Activated naive CD4-positive, alpha-beta T cell treated with anti-CD3 and anti-CD28 coated beads, Interleukin-2, amount 50 U/mL, for 24 hours (primary cell): ENCODE data around the gene AGBL4.
"Not testable (repeated sequence)": the region's sequence is repeated elsewhere in the genome, so short reads cannot be mapped to it uniquely, and the experiment has no call there.

Source experiments
- H3K27ac Mint-ChIP-seq: one replicate; pipeline ENCODE4 v1.8.0; 2021; ENCODE audit warnings: mild to moderate bottlenecking, mixed read lengths
- H3K27me3 Mint-ChIP-seq: one replicate; pipeline ENCODE4 v1.8.0; 2021; ENCODE audit warnings: mixed read lengths
- H3K36me3 Mint-ChIP-seq: one replicate; pipeline ENCODE4 v1.8.0; 2021; ENCODE audit warnings: mixed read lengths
- H3K4me1 Mint-ChIP-seq: one replicate; pipeline ENCODE4 v1.8.0; 2021; ENCODE audit warnings: mixed read lengths
- H3K4me3 Mint-ChIP-seq: one replicate; pipeline ENCODE4 v1.8.0; 2021; ENCODE audit warnings: mild to moderate bottlenecking, mixed read lengths
- H3K9me3 Mint-ChIP-seq: one replicate; pipeline ENCODE4 v1.8.0; 2021; ENCODE audit warnings: mixed read lengths

Gene AGBL4

GRCh38 chr1:50023292-50024159, at the start of gene AGBL4:
TSS of gene AGBL4 (minus strand) at chr1:50023954.
- Mint-ChIP-seq H3K27ac (no peak within 1 kb of the TSS), H3K27me3 (peaks cover 15% of the 10 kb centered on the region), H3K36me3 (no peaks in the 10 kb centered on the region), H3K4me1 (no peaks in the 10 kb centered on the region), H3K9me3 (no peaks in the 10 kb centered on the region), H3K4me3 (no peak within 1 kb of the TSS)

GRCh38 chr1:50066806-50067205, 43.1 kb upstream of the AGBL4 start:
- no peaks in the 10 kb centered on the region for H3K36me3 Mint-ChIP-seq
- H3K4me3 Mint-ChIP-seq: no peak overlapping the region
- H3K27ac Mint-ChIP-seq: no peak overlapping the region
- H3K9me3 Mint-ChIP-seq: peaks cover 4% of the 10 kb centered on the region
- no peaks in the 10 kb centered on the region for H3K27me3 Mint-ChIP-seq
- H3K4me1 Mint-ChIP-seq: no peaks in the 10 kb centered on the region

GRCh38 chr1:50060279-50060678, 36.5 kb upstream of the AGBL4 start:
- Mint-ChIP-seq H3K4me1 (no peaks in the 10 kb centered on the region), H3K36me3 (no peaks in the 10 kb centered on the region), H3K27ac (no peak overlapping the region), H3K9me3 (peaks cover 5% of the 10 kb centered on the region), H3K27me3 (peaks cover 2% of the 10 kb centered on the region), H3K4me3 (no peak overlapping the region)

DNA sequence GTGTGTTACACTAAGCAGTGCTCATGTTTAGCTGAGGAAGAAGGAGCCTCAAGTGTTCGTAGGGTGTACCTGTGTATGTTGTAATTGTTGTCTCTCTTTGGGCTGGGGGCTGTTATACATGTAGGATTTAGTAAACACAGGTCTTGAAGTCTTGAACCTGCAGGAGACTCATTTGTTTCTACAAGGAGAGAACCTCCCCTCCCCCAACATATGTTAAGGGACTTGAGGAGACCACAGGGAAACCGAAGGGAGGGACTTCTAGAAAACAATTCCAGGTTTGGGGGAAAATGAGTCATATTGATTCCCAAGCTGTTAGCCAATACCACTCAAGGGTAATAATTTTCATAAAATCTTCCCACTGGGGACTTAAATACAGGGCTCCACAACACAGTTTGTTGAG, 25.0 kb upstream of the AGBL4 start:
- Mint-ChIP-seq H3K27me3 (peaks cover 19% of the 10 kb centered on the region), H3K4me3 (no peak overlapping the region), H3K36me3 (no peaks in the 10 kb centered on the region), H3K9me3 (no peaks in the 10 kb centered on the region), H3K27ac (no peak overlapping the region), H3K4me1 (no peaks in the 10 kb centered on the region)

GRCh38 chr1:50047916-50048694, 24.4 kb upstream of the AGBL4 start:
- Mint-ChIP-seq H3K9me3 (no peaks in the 10 kb centered on the region), H3K36me3 (no peaks in the 10 kb centered on the region), H3K27ac (no peak overlapping the region), H3K4me3 (no peak overlapping the region), H3K27me3 (peaks cover 21% of the 10 kb centered on the region), H3K4me1 (no peaks in the 10 kb centered on the region)

DNA sequence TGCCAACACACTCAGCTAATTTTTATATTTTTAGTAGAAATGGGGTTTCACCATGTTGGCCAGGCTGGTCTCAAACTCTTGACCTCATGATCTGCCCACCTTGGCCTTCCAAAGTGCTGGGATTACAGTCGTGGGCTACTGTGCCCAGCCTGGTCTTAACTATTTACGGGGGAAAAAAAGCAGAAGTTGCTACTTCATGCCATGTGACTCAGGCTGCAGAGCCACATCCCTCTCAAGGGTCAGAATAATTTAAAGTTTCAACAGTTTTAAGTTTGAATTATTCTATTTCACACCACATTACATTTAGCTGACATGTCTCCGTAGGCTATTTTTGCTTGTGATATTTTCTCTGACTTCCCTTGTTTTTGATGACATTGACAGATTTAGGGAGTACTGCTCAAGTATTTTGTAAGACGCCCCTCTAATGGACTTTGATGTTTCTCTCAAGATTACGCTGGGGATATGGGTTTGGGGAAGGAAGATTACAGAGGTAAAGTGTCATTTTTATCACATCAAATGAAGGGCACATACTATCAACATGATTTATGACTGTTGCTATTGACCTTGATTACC, 14.6 kb upstream of the AGBL4 start:
- no peak overlapping the region for H3K27ac Mint-ChIP-seq
- H3K4me1 Mint-ChIP-seq: no peaks in the 10 kb centered on the region
- no peaks in the 10 kb centered on the region for H3K36me3 Mint-ChIP-seq
- peaks cover 10% of the 10 kb centered on the region for H3K27me3 Mint-ChIP-seq
- peaks cover 11% of the 10 kb centered on the region for H3K9me3 Mint-ChIP-seq
- H3K4me3 Mint-ChIP-seq: no peak overlapping the region

GRCh38 chr1:50027794-50028193, 4.0 kb upstream of the AGBL4 start:
- no peaks in the 10 kb centered on the region for H3K4me1 Mint-ChIP-seq
- H3K27ac Mint-ChIP-seq: no peak overlapping the region
- no peaks in the 10 kb centered on the region for H3K9me3 Mint-ChIP-seq
- H3K4me3 Mint-ChIP-seq: no peak overlapping the region
- peaks cover 15% of the 10 kb centered on the region for H3K27me3 Mint-ChIP-seq
- no peaks in the 10 kb centered on the region for H3K36me3 Mint-ChIP-seq

GRCh38 chr1:49995734-49996133, 28.0 kb downstream of the AGBL4 start:
- Mint-ChIP-seq H3K36me3 (no peaks in the 10 kb centered on the region), H3K9me3 (peaks cover 16% of the 10 kb centered on the region), H3K27ac (no peak overlapping the region), H3K4me1 (no peaks in the 10 kb centered on the region), H3K27me3 (peaks cover 1% of the 10 kb centered on the region), H3K4me3 (no peak overlapping the region)

DNA sequence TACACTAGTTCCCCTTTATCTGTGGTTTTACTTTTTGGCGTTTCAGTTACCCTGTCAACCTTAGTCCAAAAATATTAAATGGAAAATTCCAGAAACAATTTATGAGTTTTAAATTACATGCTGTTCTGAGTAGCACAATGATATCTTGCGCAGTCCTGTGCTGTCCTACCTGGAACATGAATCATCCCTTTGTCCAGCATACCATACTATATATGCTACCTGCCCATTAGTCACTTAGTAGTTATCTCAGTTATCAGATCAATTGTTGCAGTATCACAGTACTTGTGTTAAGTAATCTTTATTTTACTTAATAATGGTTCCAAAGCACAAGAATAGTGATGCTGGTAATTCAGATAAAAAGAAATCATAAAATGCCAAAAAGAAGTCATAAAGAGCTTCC, 52.7 kb downstream of the AGBL4 start:
- H3K4me1 Mint-ChIP-seq: no peaks in the 10 kb centered on the region
- H3K9me3 Mint-ChIP-seq: peaks cover 5% of the 10 kb centered on the region
- H3K27ac Mint-ChIP-seq: no peak overlapping the region
- H3K4me3 Mint-ChIP-seq: no peak overlapping the region
- peaks cover 1% of the 10 kb centered on the region for H3K27me3 Mint-ChIP-seq
- no peaks in the 10 kb centered on the region for H3K36me3 Mint-ChIP-seq

- H3K36me3 Mint-ChIP-seq: no peaks in the 10 kb centered on the region
- H3K4me1 Mint-ChIP-seq: no peaks in the 10 kb centered on the region
- no peak overlapping the region for H3K27ac Mint-ChIP-seq
- peaks cover 7% of the 10 kb centered on the region for H3K9me3 Mint-ChIP-seq
- H3K4me3 Mint-ChIP-seq: no peak overlapping the region
- H3K27me3 Mint-ChIP-seq: no peaks in the 10 kb centered on the region
Observed at GRCh38 chr1:49951385-49951784, 72.4 kb downstream of the AGBL4 start.

GRCh38 chr1:49915301-49915700, 108.5 kb downstream of the AGBL4 start:
- peaks cover 12% of the 10 kb centered on the region for H3K9me3 Mint-ChIP-seq
- not testable (repeated sequence) for H3K4me3 Mint-ChIP-seq, H3K36me3 Mint-ChIP-seq, H3K4me1 Mint-ChIP-seq, H3K27me3 Mint-ChIP-seq, H3K27ac Mint-ChIP-seq

- no peak overlapping the region for H3K27ac Mint-ChIP-seq
- H3K27me3 Mint-ChIP-seq: no peaks in the 10 kb centered on the region
- H3K9me3 Mint-ChIP-seq: no peaks in the 10 kb centered on the region
- H3K36me3 Mint-ChIP-seq: no peaks in the 10 kb centered on the region
- no peak overlapping the region for H3K4me3 Mint-ChIP-seq
- no peaks in the 10 kb centered on the region for H3K4me1 Mint-ChIP-seq
Observed at GRCh38 chr1:49906365-49906764, 117.4 kb downstream of the AGBL4 start.

DNA sequence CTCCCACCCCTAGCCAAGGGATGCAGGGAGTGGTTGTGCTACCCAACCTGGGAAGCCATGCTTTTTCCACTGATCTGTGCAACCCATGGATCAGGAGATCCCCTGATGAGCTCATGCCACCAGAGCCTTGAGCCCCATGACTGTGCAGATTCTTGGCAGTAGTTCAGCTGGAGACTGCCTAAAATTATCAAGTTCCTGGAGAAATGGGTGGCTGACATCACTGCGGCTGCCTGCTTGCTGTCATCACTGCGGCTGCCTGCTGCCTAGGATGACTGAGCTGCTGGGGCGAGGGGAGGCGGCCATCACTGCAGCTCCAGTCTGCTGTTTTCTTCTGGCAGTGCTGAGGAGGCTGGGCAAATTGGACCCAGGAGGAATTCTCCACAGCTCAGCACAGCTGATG, 159.2 kb downstream of the AGBL4 start:
- Mint-ChIP-seq H3K9me3 (no peaks in the 10 kb centered on the region), H3K36me3 (no peaks in the 10 kb centered on the region), H3K27ac (no peak overlapping the region), H3K4me1 (no peaks in the 10 kb centered on the region), H3K27me3 (no peaks in the 10 kb centered on the region), H3K4me3 (no peak overlapping the region)

- no peaks in the 10 kb centered on the region for H3K36me3 Mint-ChIP-seq
- H3K4me1 Mint-ChIP-seq: no peaks in the 10 kb centered on the region
- H3K9me3 Mint-ChIP-seq: peaks cover 11% of the 10 kb centered on the region
- H3K27me3 Mint-ChIP-seq: no peaks in the 10 kb centered on the region
- H3K27ac Mint-ChIP-seq: no peak overlapping the region
- H3K4me3 Mint-ChIP-seq: no peak overlapping the region
Observed at GRCh38 chr1:49854741-49855140, 169.0 kb downstream of the AGBL4 start.

DNA sequence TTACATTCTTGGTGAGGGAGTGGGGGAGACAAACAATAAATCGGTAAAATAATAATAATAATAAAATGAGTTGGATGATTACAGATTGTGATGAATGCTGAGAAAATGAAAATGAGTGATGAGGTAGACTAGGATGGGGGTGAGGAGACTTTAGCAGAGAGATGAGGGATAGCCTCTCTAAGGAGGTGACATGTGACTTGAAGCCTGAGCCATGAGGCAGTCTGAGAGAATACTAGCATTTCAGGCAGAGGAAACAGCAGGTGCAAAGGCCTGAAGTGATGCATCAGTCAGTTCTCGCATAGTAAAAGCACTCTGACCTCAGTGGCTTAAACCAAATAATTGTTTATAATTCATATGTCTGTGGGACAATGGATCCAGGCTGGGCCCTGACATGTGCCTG, 181.2 kb downstream of the AGBL4 start:
- no peaks in the 10 kb centered on the region for H3K4me1 Mint-ChIP-seq
- H3K27ac Mint-ChIP-seq: no peak overlapping the region
- H3K36me3 Mint-ChIP-seq: no peaks in the 10 kb centered on the region

GRCh38 chr1:49841767-49842166, 182.0 kb downstream of the AGBL4 start:
- no peaks in the 10 kb centered on the region for H3K4me1 Mint-ChIP-seq
- H3K36me3 Mint-ChIP-seq: no peaks in the 10 kb centered on the region
- H3K4me3 Mint-ChIP-seq: no peak overlapping the region
- peaks cover 17% of the 10 kb centered on the region for H3K9me3 Mint-ChIP-seq
- H3K27ac Mint-ChIP-seq: no peak overlapping the region
- H3K27me3 Mint-ChIP-seq: peaks cover 1% of the 10 kb centered on the region

More for the DNA sequence above, 181.2 kb downstream of the AGBL4 start:
- Mint-ChIP-seq H3K4me3 (no peak overlapping the region), H3K9me3 (peaks cover 23% of the 10 kb centered on the region), H3K27me3 (peaks cover 1% of the 10 kb centered on the region)
